Vagina (tissue), 2 donors: ENCODE results near the gene ITGB7.

ENCODE experiments used
- POLR2A ChIP-seq, 2 donors: fragments of 450-650 bp; IDR thresholded peaks; one replicate each; pipeline ENCODE4 v1.6.1; 2017; ENCODE audit warnings: antibody characterized with exemption in 2 of 2, mild to moderate bottlenecking in 2 of 2, moderate library complexity in 2 of 2
- POLR2AphosphoS5 ChIP-seq, 2 donors: sonication (generic); formaldehyde crosslinking; IDR thresholded peaks; one replicate each; pipeline ENCODE4 v1.9.0; 2017; ENCODE audit warnings: antibody characterized with exemption in 2 of 2, mild to moderate bottlenecking in 2 of 2, low read depth in 1 of 2; ENCODE audit not compliant: insufficient read depth in 1 of 2
- TF ChIP-seq, protein P1 (sequence below), 3 experiments: fragments of 450-650 bp in 2 of 3; fragments of 200-600 bp in 1 of 3; sonication (generic) in 1 of 3; IDR thresholded peaks; one replicate each; pipeline ENCODE4 v1.5.1; 2017 to 2019; ENCODE audit warnings: antibody characterized with exemption in 3 of 3, mild to moderate bottlenecking in 2 of 3, moderate library complexity in 2 of 3

DNA sequence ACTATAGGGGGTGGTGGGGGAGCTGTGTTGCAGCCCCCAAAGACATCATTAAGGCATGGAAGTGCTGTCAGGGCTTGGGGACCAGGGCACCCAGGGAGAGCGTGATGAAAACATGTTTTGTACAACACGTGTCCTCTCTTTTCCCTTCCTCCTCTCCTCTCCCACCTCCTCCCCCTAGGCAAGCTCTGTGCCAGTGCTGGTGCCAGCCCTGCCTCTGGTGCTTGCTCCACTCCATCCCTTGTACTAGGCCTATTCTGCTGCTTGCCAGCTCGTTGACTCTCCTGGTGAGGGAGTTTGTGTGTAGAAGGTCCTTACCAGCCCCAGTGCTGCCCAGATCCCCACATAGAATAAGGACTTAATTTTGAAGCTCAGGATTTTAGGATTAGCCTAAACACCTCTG is 28.1 kb upstream of the ITGB7 start:
- TF ChIP-seq, protein P1, sequence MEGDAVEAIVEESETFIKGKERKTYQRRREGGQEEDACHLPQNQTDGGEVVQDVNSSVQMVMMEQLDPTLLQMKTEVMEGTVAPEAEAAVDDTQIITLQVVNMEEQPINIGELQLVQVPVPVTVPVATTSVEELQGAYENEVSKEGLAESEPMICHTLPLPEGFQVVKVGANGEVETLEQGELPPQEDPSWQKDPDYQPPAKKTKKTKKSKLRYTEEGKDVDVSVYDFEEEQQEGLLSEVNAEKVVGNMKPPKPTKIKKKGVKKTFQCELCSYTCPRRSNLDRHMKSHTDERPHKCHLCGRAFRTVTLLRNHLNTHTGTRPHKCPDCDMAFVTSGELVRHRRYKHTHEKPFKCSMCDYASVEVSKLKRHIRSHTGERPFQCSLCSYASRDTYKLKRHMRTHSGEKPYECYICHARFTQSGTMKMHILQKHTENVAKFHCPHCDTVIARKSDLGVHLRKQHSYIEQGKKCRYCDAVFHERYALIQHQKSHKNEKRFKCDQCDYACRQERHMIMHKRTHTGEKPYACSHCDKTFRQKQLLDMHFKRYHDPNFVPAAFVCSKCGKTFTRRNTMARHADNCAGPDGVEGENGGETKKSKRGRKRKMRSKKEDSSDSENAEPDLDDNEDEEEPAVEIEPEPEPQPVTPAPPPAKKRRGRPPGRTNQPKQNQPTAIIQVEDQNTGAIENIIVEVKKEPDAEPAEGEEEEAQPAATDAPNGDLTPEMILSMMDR (IDR thresholded peaks at IDR 0.05) = no peak
- TF ChIP-seq POLR2AphosphoS5 (IDR thresholded peaks at IDR 0.05; ENCODE audit: insufficient read depth in 1 of 2, low read depth in 1 of 2) (no peak), POLR2A (IDR thresholded peaks at IDR 0.05) (no peak)
